ENCODE measurements around the gene DCAF12.

Gene DCAF12

GRCh38 chr9:34059954-34060353 is 66.5 kb downstream of the DCAF12 start:
- TF ChIP-seq GATA2 (IDR thresholded peaks at IDR 0.05; ENCODE audit: low read depth, low read length): no peak
- TF ChIP-seq GATA3 (IDR thresholded peaks at IDR 0.05; ENCODE audit: low read depth, low read length): no peak

GRCh38 chr9:34059281-34059680 is 67.2 kb downstream of the DCAF12 start:
- TF ChIP-seq GATA2 (IDR thresholded peaks at IDR 0.05; ENCODE audit: low read depth, low read length): no peak
- TF ChIP-seq GATA3 (IDR thresholded peaks at IDR 0.05; ENCODE audit: low read depth, low read length): no peak

GRCh38 chr9:34049630-34050384 is 76.7 kb downstream of the DCAF12 start:
- TF ChIP-seq GATA2 (IDR thresholded peaks at IDR 0.05; ENCODE audit: low read depth, low read length) (peak; percentile 47), GATA3 (IDR thresholded peaks at IDR 0.05; ENCODE audit: low read depth, low read length) (no peak)

GRCh38 chr9:34048727-34049629 is 77.5 kb downstream of the DCAF12 start, which contains the start of gene UBAP2:
Gene UBAP2, minus strand, starts transcription at chr9:34048887. Its CDS starts 31,739 bp downstream, at chr9:34017148.
- TF ChIP-seq GATA2 (IDR thresholded peaks at IDR 0.05; ENCODE audit: low read depth, low read length) (no peak), GATA3 (IDR thresholded peaks at IDR 0.05; ENCODE audit: low read depth, low read length) (no peak)

- TF ChIP-seq GATA2 (IDR thresholded peaks at IDR 0.05; ENCODE audit: low read depth, low read length) (no peak), GATA3 (IDR thresholded peaks at IDR 0.05; ENCODE audit: low read depth, low read length) (no peak)
These were observed 78.4 kb downstream of the DCAF12 start for GRCh38 chr9:34047864-34048726.

GRCh38 chr9:34046784-34047379 is 79.6 kb downstream of the DCAF12 start:
- TF ChIP-seq GATA2 (IDR thresholded peaks at IDR 0.05; ENCODE audit: low read depth, low read length): no peak
- no peak for TF ChIP-seq GATA3 (IDR thresholded peaks at IDR 0.05; ENCODE audit: low read depth, low read length)

GRCh38 chr9:34045903-34046302 is 80.6 kb downstream of the DCAF12 start:
- no peak for TF ChIP-seq GATA3 (IDR thresholded peaks at IDR 0.05; ENCODE audit: low read depth, low read length)
- no peak for TF ChIP-seq GATA2 (IDR thresholded peaks at IDR 0.05; ENCODE audit: low read depth, low read length)

- no peak for TF ChIP-seq GATA2 (IDR thresholded peaks at IDR 0.05; ENCODE audit: low read depth, low read length)
These were observed 88.9 kb downstream of the DCAF12 start for GRCh38 chr9:34037626-34038025.

- TF ChIP-seq GATA2 (IDR thresholded peaks at IDR 0.05; ENCODE audit: low read depth, low read length) (no peak), GATA3 (IDR thresholded peaks at IDR 0.05; ENCODE audit: low read depth, low read length) (no peak)
These were observed 89.9 kb downstream of the DCAF12 start for GRCh38 chr9:34036625-34037024.

Data from SH-SY5Y (cell line).